Endodermal cell (in vitro differentiated cells): Measurements from ENCODE around the gene DNTT. TPM values are rescaled to one million over a fixed set of nuclear protein-coding genes. Genes with fewer than 3 reads are reported as not detected.

ENCODE experiments used
- DNase-seq: peaks from one replicate; pipeline ENCODE4 v3.0.0-alpha.2; 2017
- H3K27ac ChIP-seq: 2 replicates; pipeline ENCODE4 v1.5.1; 2013; ENCODE audit warnings: mild to moderate bottlenecking, low read depth, low read length, moderate library complexity
- H3K27me3 ChIP-seq: 2 replicates; pipeline ENCODE4 v1.6.1; 2013; ENCODE audit warnings: mild to moderate bottlenecking, low read length, moderate library complexity; ENCODE audit not compliant: insufficient read depth, control insufficient read depth, poor library complexity, severe bottlenecking
- H3K36me3 ChIP-seq: 2 replicates; pipeline ENCODE4 v1.7.0; 2013; ENCODE audit warnings: mild to moderate bottlenecking, low read length, moderate library complexity; ENCODE audit not compliant: control insufficient read depth, insufficient read depth
- H3K4me1 ChIP-seq: one replicate; pipeline ENCODE4 v1.7.0; 2013; ENCODE audit warnings: low read length; ENCODE audit not compliant: control insufficient read depth, insufficient read depth
- H3K4me3 ChIP-seq: 2 replicates; pipeline ENCODE4 v1.5.1; 2013; ENCODE audit warnings: mild to moderate bottlenecking, low read length, moderate library complexity
- H3K9ac ChIP-seq: 2 replicates; pipeline ENCODE4 v1.6.1; 2013; ENCODE audit warnings: mild to moderate bottlenecking, low read length, moderate library complexity; ENCODE audit not compliant: poor library complexity, severe bottlenecking; ENCODE audit errors: extremely low read depth
- H3K9me3 ChIP-seq: 2 replicates; pipeline ENCODE4 v1.6.1; 2013; ENCODE audit warnings: mild to moderate bottlenecking, low read length, moderate library complexity; ENCODE audit not compliant: control insufficient read depth
- H3K27ac Mint-ChIP-seq: 2 replicates; pipeline ENCODE4 v1.8.0; 2020; ENCODE audit warnings: mixed read lengths
- H3K27me3 Mint-ChIP-seq: 2 replicates; pipeline ENCODE4 v1.8.0; 2021; ENCODE audit warnings: mild to moderate bottlenecking, mixed read lengths; ENCODE audit not compliant: insufficient read depth
- H3K36me3 Mint-ChIP-seq: 2 replicates; pipeline ENCODE4 v1.8.0; 2020; ENCODE audit warnings: low read depth, mixed read lengths
- H3K4me1 Mint-ChIP-seq: 2 replicates; pipeline ENCODE4 v1.8.0; 2020; ENCODE audit warnings: mixed read lengths
- H3K4me3 Mint-ChIP-seq: 2 replicates; pipeline ENCODE4 v1.8.0; 2020; ENCODE audit warnings: mild to moderate bottlenecking, moderate library complexity, mixed read lengths
- H3K9me3 Mint-ChIP-seq: 2 replicates; pipeline ENCODE4 v1.8.0; 2020; ENCODE audit warnings: mild to moderate bottlenecking, mixed read lengths
- WGBS, 2 experiments: methylation state at CpG; one replicate each; pipeline versions ENCODE4 v1.1.5 to v1.1.7; 2013; ENCODE audit warnings: missing lambda C conversion rate in 2 of 2, mixed read lengths in 1 of 2; ENCODE audit not compliant: insufficient coverage in 1 of 2, insufficient read length in 1 of 2; 5-methylcytosine and 5-hydroxymethylcytosine counted together
- total RNA-seq, 2 donors: library from RNA; stranded (reverse); fragmentation: NEBNext Ultra II Directional in 1 of 2; extraction: Animal tissue kit (Norgen Biotek cat#: 25700) in 1 of 2; gene quantifications; 2 replicates in 1 of 2; 3 replicates in 1 of 2; pipeline ENCODE4 v1.2.1, GENCODE V29; 2021
- TF ChIP-seq, protein P1 (sequence below): fragments of 200-600 bp; sonication (generic); conservative IDR thresholded peaks from 2 replicates; pipeline ENCODE4 v1.5.0; 2021; ENCODE audit warnings: antibody characterized with exemption, mild to moderate bottlenecking

The DNTT gene
- total RNA-seq, 2 donors from 2014 or later = not detected

GRCh38 chr10:96369890-96370583 is 65.8 kb downstream of the DNTT start:
- no peaks in the 10 kb centered on the region for H3K36me3 ChIP-seq
- H3K4me3 ChIP-seq = no peak overlapping the region
- H3K4me1 Mint-ChIP-seq = peaks cover 7% of the 10 kb centered on the region
- peak; percentile 54 for DNase-seq
- peaks cover 18% of the 10 kb centered on the region for H3K27me3 Mint-ChIP-seq
- TF ChIP-seq, protein P1, sequence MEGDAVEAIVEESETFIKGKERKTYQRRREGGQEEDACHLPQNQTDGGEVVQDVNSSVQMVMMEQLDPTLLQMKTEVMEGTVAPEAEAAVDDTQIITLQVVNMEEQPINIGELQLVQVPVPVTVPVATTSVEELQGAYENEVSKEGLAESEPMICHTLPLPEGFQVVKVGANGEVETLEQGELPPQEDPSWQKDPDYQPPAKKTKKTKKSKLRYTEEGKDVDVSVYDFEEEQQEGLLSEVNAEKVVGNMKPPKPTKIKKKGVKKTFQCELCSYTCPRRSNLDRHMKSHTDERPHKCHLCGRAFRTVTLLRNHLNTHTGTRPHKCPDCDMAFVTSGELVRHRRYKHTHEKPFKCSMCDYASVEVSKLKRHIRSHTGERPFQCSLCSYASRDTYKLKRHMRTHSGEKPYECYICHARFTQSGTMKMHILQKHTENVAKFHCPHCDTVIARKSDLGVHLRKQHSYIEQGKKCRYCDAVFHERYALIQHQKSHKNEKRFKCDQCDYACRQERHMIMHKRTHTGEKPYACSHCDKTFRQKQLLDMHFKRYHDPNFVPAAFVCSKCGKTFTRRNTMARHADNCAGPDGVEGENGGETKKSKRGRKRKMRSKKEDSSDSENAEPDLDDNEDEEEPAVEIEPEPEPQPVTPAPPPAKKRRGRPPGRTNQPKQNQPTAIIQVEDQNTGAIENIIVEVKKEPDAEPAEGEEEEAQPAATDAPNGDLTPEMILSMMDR = no peak
- WGBS, 2 experiments = 90 to 96% methylated on average over 28 to 38 of the region's 38 CpGs
- no peaks in the 10 kb centered on the region for H3K9me3 Mint-ChIP-seq
- H3K27ac Mint-ChIP-seq = no peak overlapping the region
- no peaks in the 10 kb centered on the region for H3K4me1 ChIP-seq
- peaks cover 7% of the 10 kb centered on the region for H3K27me3 ChIP-seq
- H3K36me3 Mint-ChIP-seq = no peaks in the 10 kb centered on the region
- no peak overlapping the region for H3K27ac ChIP-seq
- H3K9ac ChIP-seq = no peak overlapping the region
- no peaks in the 10 kb centered on the region for H3K9me3 ChIP-seq
- no peak overlapping the region for H3K4me3 Mint-ChIP-seq

GRCh38 chr10:96370584-96371157 is 66.4 kb downstream of the DNTT start:
- H3K36me3 ChIP-seq = no peaks in the 10 kb centered on the region
- no peaks in the 10 kb centered on the region for H3K9me3 ChIP-seq
- no peak overlapping the region for H3K4me3 Mint-ChIP-seq
- H3K4me3 ChIP-seq = no peak overlapping the region
- H3K27ac Mint-ChIP-seq = no peak overlapping the region
- peaks cover 7% of the 10 kb centered on the region for H3K4me1 Mint-ChIP-seq
- no peak overlapping the region for H3K9ac ChIP-seq
- H3K27ac ChIP-seq = no peak overlapping the region
- H3K27me3 ChIP-seq = peaks cover 7% of the 10 kb centered on the region
- peak; percentile 92 for DNase-seq
- 41 to 42% methylated on average over 16 of the region's 16 CpGs for WGBS, 2 experiments
- H3K4me1 ChIP-seq = no peaks in the 10 kb centered on the region
- H3K9me3 Mint-ChIP-seq = no peaks in the 10 kb centered on the region
- no peaks in the 10 kb centered on the region for H3K36me3 Mint-ChIP-seq
- H3K27me3 Mint-ChIP-seq = peaks cover 18% of the 10 kb centered on the region
- TF ChIP-seq, protein P1 = peak; percentile 89

GRCh38 chr10:96371356-96371755 is 67.1 kb downstream of the DNTT start:
- DNase-seq = peak; percentile 44
- Histone ChIP-seq H3K27ac (no peak overlapping the region), H3K4me1 (no peaks in the 10 kb centered on the region), H3K36me3 (no peaks in the 10 kb centered on the region), H3K9ac (no peak overlapping the region), H3K27me3 (peaks cover 7% of the 10 kb centered on the region), H3K9me3 (no peaks in the 10 kb centered on the region), H3K4me3 (no peak overlapping the region)
- Mint-ChIP-seq H3K9me3 (no peaks in the 10 kb centered on the region), H3K4me3 (no peak overlapping the region), H3K36me3 (no peaks in the 10 kb centered on the region), H3K27me3 (peaks cover 18% of the 10 kb centered on the region), H3K27ac (no peak overlapping the region), H3K4me1 (peaks cover 7% of the 10 kb centered on the region)
- 85 to 100% methylated on average over 3 to 11 of the region's 11 CpGs for WGBS, 2 experiments
- TF ChIP-seq, protein P1 = no peak
